Measurements from ENCODE around the gene POLK. TPM values are rescaled to one million over a fixed set of nuclear protein-coding genes. Genes with fewer than 3 reads are reported as not detected.

Gene POLK
- total and polyA plus RNA-seq, 4 donors, result 3.7 to 20.6 (median 9.8) TPM

GRCh38 chr5:75601996-75602395, 90.3 kb downstream of the POLK start (continued):
- no peak for TF ChIP-seq GABPA (IDR thresholded peaks at IDR 0.05 in 1 of 2, conservative IDR thresholded peaks at IDR 0.05 in 1 of 2)
- no peak for TF ChIP-seq JUND (IDR thresholded peaks at IDR 0.05)

GRCh38 chr5:75603371-75603770, 91.7 kb downstream of the POLK start:
- H3K36me3 ChIP-seq (ENCODE audit: control insufficient read depth in 4 of 4, insufficient read depth in 3 of 4, low read depth in 1 of 4, low read length in 3 of 4), result peaks cover 0 to 8% (median 4%) of the 10 kb centered on the region in 4 donors
- TF ChIP-seq SP1 (IDR thresholded peaks at IDR 0.05) (no peak), JUND (IDR thresholded peaks at IDR 0.05) (no peak)
- H3K9me3 ChIP-seq (ENCODE audit: control insufficient read depth in 4 of 4, low read length in 3 of 4), result no peaks in the 10 kb centered on the region
- no peaks in the 10 kb centered on the region for H3K27me3 ChIP-seq (ENCODE audit: control insufficient read depth in 4 of 4, insufficient read depth in 4 of 4, low read length in 3 of 4)
- no peak overlapping the region for H3K4me3 ChIP-seq (ENCODE audit: low read depth in 1 of 3, low read length in 3 of 3)
- no peak for DNase-seq (ENCODE audit: low spot score)
- H3K27ac ChIP-seq (ENCODE audit: low read depth in 1 of 2, low read length in 2 of 2), result no peak overlapping the region
- H3K4me1 ChIP-seq (ENCODE audit: control insufficient read depth in 4 of 4, insufficient read depth in 4 of 4, low read length in 3 of 4), result no peaks in the 10 kb centered on the region
- no peak overlapping the region for H3K9ac ChIP-seq (ENCODE audit: low read depth in 1 of 2, low read length in 2 of 2)

DNA sequence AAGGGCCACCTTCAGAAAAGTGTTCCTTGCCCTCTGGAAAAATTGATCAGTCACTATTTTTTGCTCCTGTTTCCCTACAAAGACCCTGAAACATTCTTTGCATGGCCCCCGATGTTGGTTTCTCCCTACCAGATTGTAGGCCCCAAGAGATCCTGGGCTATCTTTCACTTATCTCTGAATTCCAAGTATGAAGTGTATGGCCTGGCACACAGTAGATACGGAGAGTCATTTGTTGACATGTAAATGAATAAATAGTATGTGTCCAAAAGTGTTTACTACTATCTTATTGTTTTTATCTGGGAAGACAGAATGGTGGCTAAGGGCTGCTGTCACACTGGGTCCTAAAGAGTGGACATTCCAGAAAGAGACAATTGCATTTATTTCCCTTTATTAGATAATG, 92.1 kb downstream of the POLK start:
- WGBS, result 86% methylated on average over 2 of the region's 2 CpGs

More for the DNA sequence above, 92.1 kb downstream of the POLK start:
- no peaks in the 10 kb centered on the region for H3K27me3 ChIP-seq (ENCODE audit: control insufficient read depth in 4 of 4, insufficient read depth in 4 of 4, low read length in 3 of 4)
- H3K9ac ChIP-seq (ENCODE audit: low read depth in 1 of 2, low read length in 2 of 2), result no peak overlapping the region
- DNase-seq (ENCODE audit: low spot score), result no peak
- TF ChIP-seq TAF1 (conservative IDR thresholded peaks at IDR 0.05) (no peak), SP1 (IDR thresholded peaks at IDR 0.05) (no peak), HNF4A (conservative IDR thresholded peaks at IDR 0.05) (no peak), ZBTB33 (IDR thresholded peaks at IDR 0.05) (no peak), MAX (IDR thresholded peaks at IDR 0.05) (no peak), HNF4G (IDR thresholded peaks at IDR 0.05) (no peak), REST (IDR thresholded peaks at IDR 0.05) (no peak), JUND (IDR thresholded peaks at IDR 0.05) (no peak), NR2F2 (IDR thresholded peaks at IDR 0.05) (no peak), YY1 (IDR thresholded peaks at IDR 0.05) (no peak), FOXA1 (IDR thresholded peaks at IDR 0.05) (no peak), RAD21 (IDR thresholded peaks at IDR 0.05) (no peak), FOXA2 (IDR thresholded peaks at IDR 0.05) (no peak), EGR1 (IDR thresholded peaks at IDR 0.05; ENCODE audit: low read depth in 2 of 2) (no peak), GABPA (IDR thresholded peaks at IDR 0.05 in 1 of 2, conservative IDR thresholded peaks at IDR 0.05 in 1 of 2) (no peak), RXRA (IDR thresholded peaks at IDR 0.05) (no peak)
- TF ChIP-seq, protein P1, sequence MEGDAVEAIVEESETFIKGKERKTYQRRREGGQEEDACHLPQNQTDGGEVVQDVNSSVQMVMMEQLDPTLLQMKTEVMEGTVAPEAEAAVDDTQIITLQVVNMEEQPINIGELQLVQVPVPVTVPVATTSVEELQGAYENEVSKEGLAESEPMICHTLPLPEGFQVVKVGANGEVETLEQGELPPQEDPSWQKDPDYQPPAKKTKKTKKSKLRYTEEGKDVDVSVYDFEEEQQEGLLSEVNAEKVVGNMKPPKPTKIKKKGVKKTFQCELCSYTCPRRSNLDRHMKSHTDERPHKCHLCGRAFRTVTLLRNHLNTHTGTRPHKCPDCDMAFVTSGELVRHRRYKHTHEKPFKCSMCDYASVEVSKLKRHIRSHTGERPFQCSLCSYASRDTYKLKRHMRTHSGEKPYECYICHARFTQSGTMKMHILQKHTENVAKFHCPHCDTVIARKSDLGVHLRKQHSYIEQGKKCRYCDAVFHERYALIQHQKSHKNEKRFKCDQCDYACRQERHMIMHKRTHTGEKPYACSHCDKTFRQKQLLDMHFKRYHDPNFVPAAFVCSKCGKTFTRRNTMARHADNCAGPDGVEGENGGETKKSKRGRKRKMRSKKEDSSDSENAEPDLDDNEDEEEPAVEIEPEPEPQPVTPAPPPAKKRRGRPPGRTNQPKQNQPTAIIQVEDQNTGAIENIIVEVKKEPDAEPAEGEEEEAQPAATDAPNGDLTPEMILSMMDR (IDR thresholded peaks at IDR 0.05; ENCODE audit: low read depth, low read length, missing input control), result no peak
- TF ChIP-seq, protein P2, sequence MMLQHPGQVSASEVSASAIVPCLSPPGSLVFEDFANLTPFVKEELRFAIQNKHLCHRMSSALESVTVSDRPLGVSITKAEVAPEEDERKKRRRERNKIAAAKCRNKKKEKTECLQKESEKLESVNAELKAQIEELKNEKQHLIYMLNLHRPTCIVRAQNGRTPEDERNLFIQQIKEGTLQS (IDR thresholded peaks at IDR 0.05), result no peak
- no peak overlapping the region for H3K4me3 ChIP-seq (ENCODE audit: low read depth in 1 of 3, low read length in 3 of 3)
- no peak overlapping the region for H3K27ac ChIP-seq (ENCODE audit: low read depth in 1 of 2, low read length in 2 of 2)
- H3K9me3 ChIP-seq (ENCODE audit: control insufficient read depth in 4 of 4, low read length in 3 of 4), result no peaks in the 10 kb centered on the region
- H3K4me1 ChIP-seq (ENCODE audit: control insufficient read depth in 4 of 4, insufficient read depth in 4 of 4, low read length in 3 of 4), result no peaks in the 10 kb centered on the region
- H3K36me3 ChIP-seq (ENCODE audit: control insufficient read depth in 4 of 4, insufficient read depth in 3 of 4, low read depth in 1 of 4, low read length in 3 of 4), result peaks cover 0 to 8% (median 4%) of the 10 kb centered on the region in 4 donors
